HG02870 (cell line): ENCODE results near the gene ADAMTSL1.

ENCODE experiments used
- ATAC-seq: cut with Tn5 transposase; IDR thresholded peaks from one replicate; pipeline ENCODE4 v1.9.1; 2021; ENCODE audit warnings: mild to moderate bottlenecking, moderate library complexity; ENCODE audit not compliant: unreplicated experiment

The ADAMTSL1 gene

GRCh38 chr9:18692962-18693361 lies 219.0 kb downstream of the ADAMTSL1 start:
- no peak for ATAC-seq

DNA sequence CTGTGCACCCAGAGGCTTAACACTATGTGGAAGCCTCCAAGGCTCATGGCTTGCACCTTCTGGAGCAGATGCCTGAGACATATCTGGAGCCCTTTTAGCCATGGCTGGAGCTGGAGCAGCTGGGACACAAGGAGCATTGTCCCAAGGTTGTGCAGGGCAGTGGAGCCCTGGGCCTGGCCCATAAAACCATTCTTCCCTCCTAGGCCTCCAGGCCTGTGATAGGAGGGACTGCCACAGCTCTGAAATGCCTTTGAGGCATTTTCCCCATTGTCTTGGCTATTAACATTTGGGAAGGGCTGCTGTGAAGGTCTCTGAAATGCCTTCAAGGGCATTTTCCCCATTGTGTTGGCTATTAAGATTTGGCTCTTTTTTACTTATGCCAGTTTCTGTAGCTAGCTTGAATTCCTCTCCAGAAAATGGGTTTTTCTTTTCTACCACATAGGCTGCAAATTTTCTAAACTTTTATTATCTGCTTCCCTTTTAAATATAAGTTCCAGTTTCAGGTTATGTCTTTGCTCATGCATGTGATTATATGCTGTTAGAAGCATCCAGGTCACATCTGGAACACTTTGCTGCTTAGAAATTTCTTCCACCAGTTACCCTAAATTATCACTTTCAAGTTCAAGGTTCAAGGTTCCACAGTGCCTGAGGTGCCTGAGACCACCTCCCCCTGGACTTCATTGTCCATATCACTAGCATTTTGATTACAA lies 221.2 kb downstream of the ADAMTSL1 start:
- no peak for ATAC-seq

DNA sequence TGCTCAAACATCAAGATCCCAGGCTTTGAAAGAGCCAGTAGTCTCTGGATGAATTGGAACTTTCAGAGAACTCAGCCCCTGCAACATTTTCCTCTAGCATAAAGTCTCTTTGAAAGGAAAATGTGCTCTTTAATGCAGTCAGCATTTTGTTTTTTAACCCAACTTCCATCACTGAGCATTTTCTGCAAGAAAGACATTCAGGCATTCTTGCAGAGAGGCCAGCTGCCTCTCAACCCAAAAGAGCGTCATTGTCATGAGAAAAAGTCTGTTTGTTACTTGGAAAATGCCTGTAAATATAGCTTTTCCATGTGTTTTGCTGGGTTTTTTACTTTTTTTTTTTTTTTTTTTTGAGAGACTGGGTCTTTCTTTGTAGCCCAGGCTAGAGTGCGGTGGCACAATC lies 225.0 kb downstream of the ADAMTSL1 start:
- ATAC-seq, result no peak

GRCh38 chr9:18699764-18700163 lies 225.8 kb downstream of the ADAMTSL1 start:
- no peak for ATAC-seq

- ATAC-seq, result no peak
These were observed 226.8 kb downstream of the ADAMTSL1 start for GRCh38 chr9:18700714-18701113.

DNA sequence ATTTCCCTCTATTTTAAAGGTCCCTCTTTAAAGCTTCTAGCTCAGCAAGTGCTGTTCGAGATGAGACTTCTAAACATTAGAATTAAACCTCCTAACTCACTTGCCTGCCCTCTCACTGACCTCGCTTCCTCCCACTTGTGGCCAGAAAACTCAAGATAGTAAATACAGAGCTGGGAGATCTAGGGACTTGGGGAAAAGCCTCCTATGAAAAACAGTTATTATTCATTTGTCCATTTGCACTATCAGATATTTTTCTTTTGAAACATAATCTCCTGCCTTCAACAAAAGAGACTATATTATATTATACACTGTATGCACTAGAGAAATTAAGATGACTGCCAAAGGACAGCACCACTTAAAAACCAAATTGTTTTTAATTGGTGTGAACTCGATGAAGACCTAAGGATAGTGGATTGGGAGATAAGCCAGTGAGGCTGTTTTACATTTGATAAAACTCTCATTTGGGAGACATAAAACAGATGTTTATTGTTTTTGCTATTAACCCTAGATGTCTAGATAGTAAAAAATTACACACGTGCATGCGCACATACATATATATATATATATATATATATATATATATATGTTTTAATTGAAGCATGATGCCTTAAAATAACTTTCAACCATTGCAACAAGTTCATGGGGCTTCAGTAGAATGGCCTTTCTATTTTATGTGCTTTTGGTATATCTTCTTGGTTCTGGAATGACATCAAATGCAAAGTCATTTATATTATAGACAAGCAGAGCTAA lies 229.4 kb downstream of the ADAMTSL1 start:
- ATAC-seq, result no peak

DNA sequence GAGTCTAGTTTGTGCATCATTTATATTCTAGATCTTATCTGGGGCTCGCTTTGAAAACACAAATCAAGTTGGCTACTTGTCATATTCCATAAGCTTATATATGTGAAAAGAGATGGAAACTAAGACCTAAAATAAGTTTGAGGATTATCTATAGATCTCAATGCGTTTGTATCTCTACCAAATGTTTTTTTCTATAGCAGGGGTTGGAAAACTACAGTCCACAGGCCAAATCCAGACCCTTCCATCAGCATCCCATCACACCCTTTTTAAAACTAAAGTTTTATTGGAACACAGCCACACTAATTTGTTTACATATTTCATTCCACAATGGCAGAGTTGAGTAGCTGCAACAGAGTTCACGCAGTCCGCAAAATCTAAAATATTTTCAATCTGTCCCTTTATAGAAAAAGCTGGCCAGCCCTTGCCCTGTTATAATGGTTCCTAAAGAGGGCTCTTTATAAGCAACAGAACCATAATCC lies 230.0 kb downstream of the ADAMTSL1 start:
- ATAC-seq, result no peak

DNA sequence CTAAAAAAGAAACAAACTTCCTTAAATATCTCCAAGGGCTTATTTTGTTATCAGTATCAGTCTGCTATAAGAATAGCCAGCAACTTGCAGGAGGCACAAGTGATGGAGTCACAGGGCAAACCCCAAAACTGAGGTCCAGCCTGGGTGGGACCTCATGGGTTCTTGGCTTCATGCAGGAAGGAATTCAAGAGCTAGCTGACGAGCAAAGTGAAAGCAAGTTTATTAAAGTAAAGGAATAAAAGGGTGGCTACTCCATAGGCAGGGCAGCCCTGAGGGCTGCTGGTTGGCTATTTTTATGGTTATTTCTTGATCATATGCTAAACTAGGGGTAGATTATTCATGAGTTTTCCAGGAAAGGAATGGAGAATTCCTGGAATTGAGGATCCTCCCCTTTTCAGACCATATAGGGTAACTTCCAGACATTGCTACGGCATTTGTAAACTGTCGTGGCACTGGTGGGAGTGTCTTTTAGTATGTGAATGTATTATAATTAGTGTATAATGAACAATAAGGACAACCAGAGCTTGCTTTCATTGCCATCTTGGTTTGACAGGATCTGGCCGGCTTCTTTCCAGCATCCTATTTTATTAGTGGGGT lies 231.9 kb downstream of the ADAMTSL1 start:
- ATAC-seq, result no peak

DNA sequence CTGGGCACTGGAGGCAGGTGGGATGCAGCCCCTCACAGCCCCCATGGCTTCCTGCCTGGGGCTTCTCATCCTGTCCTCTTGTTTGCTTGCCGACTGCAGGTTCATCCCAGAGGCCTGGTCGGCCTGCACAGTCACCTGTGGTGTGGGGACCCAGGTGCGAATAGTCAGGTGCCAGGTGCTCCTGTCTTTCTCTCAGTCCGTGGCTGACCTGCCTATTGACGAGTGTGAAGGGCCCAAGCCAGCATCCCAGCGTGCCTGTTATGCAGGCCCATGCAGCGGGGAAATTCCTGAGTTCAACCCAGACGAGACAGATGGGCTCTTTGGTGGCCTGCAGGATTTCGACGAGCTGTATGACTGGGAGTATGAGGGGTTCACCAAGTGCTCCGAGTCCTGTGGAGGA lies 232.7 kb downstream of the ADAMTSL1 start:
- no peak for ATAC-seq

DNA sequence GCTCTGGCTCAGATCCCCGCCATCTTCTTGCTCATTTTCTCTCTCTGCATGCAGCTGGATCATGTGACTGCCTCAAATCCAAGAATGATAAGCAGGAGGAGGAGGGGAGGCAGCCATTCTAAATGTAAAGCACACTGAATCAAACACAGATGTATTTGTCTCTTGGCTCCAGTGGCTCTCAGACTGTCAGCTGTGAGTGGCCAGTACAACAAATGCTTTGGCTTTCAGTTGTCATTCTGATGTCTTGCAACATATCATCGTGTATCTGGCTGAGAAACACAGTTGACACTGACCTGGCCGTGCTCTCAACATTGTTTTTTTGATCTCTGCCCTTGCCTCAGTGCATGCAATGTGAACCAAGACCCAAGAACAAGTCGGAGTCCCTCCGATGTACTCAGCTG lies 233.1 kb downstream of the ADAMTSL1 start:
- no peak for ATAC-seq

GRCh38 chr9:18707489-18708205 lies 233.7 kb downstream of the ADAMTSL1 start:
- ATAC-seq, result no peak

- no peak for ATAC-seq
These were observed 234.5 kb downstream of the ADAMTSL1 start for GRCh38 chr9:18708429-18708828.

DNA sequence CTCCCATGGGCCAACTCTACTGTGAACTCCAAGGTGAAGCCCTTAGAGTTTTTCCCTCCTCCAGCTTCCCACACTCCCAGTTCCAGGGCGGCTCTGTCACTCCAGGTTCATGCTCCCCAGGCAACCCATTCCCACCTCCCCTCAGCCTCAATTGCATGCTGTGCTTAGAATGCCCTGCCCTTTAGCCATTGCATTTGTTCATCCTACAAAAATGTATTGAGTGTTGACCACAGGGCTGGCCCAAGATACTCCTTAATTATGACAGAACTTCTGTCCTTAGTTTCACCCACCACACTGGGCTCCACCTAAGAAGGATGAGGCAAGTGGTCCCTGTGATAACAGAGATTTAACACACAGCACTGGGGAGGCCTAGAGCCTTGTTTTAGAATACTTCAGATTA lies 236.1 kb downstream of the ADAMTSL1 start:
- no peak for ATAC-seq

- no peak for ATAC-seq
These were observed 243.8 kb downstream of the ADAMTSL1 start for GRCh38 chr9:18717759-18718158.

DNA sequence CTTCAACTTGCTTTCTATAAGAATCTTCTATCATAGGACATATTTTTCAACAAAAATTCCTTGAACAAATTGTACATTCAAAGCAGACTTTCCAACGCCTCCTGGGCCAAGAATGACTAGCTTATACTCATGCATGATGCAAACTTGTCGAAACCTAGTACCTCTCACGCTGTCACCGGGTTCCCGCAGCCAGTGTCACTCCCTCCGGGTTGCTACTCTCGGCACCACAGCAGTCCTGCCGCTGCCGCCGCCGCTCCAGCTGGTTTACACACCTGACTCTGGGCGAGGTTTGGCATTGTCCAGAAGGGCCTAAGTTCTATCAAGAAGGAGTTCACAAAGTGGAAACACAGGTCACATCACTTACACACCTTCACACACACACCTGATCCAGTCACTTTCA lies 244.4 kb downstream of the ADAMTSL1 start:
- ATAC-seq, result no peak

GRCh38 chr9:18718932-18719331 lies 245.0 kb downstream of the ADAMTSL1 start:
- no peak for ATAC-seq

DNA sequence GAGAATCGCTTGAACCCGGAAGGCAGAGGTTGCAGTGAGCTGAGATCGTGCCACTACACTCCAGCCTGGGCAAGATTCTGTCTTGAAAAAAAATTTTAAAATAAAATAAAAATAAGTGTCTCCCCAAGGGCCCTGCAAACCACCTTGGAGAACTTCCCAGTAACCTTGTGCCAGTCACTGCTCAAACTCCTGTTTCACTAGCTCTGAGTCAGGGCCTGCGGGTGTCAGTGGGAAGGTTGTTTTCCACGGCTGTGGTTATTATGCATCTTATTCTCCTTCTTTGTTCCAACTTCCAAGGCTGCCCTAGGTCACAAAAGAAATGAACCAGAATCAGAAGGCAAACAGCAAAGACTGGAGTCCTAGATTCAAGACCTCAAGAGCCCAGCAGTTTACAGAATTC lies 246.7 kb downstream of the ADAMTSL1 start:
- no peak for ATAC-seq

GRCh38 chr9:18721267-18721994 lies 247.5 kb downstream of the ADAMTSL1 start:
- ATAC-seq, result no peak

DNA sequence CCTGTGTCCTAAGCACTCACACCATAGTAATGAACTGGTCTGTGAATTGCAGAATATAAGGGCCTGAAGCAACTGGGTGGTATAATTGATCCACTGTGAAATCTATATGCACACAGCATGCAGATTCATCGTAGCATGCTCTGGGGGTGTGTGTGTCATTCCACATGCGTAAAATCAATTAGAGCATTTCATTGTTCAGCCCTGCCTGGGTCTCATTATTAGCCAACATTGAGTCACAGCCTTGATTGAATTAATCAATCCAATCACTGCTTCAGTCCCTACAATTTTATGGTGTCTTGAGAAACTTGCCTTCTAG lies 248.0 kb downstream of the ADAMTSL1 start:
- ATAC-seq, result no peak

DNA sequence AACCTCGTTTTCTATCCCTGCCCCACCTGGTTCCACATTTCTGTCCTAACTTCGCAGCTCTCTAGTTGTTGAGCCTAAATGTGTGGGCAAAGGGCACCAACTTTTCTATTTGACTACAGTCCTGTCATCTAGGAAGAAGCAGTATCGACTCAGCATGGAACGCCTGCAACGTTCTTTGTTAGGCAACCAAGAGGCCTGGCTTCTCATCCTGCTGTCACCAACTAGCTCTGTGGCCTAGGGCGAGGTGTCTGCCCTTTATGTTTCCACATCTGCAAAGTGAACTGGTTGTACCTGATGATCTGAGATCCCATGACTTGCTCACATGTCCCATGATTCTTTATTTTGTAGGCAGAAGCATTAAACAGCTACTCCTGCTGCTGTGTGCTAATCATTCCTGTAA lies 248.9 kb downstream of the ADAMTSL1 start:
- ATAC-seq, result no peak

- ATAC-seq, result no peak
These were observed 249.4 kb downstream of the ADAMTSL1 start for GRCh38 chr9:18723366-18723765.
